Body of pancreas (tissue), 4 donors: Measurements from ENCODE around the gene FOSB.

Experiments used
- CTCF ChIP-seq, 7 experiments: fragments of 450-650 bp in 4 of 7; fragments of 200-600 bp in 3 of 7; sonication (generic) in 3 of 7; IDR thresholded peaks; one replicate each; pipeline ENCODE4 v1.5.1; 2016 to 2019; ENCODE audit warnings: antibody characterized with exemption in 7 of 7
- POLR2A ChIP-seq, 3 donors: fragments of 450-650 bp; IDR thresholded peaks; one replicate each; pipeline ENCODE4 v1.6.1; 2016; ENCODE audit warnings: antibody characterized with exemption in 3 of 3, mild to moderate bottlenecking in 2 of 3

GRCh38 chr19:45471931-45472562 lies 4.3 kb downstream of the FOSB start:
- TF ChIP-seq CTCF (IDR thresholded peaks at IDR 0.05) (no peak), POLR2A (IDR thresholded peaks at IDR 0.05) (no peak)
